Naive B cell (primary cell): ENCODE data around the gene GAPVD1. TPM values are rescaled to one million over a fixed set of nuclear protein-coding genes. Genes with fewer than 3 reads are reported as not detected.

Experiments used
- ATAC-seq, 2 donors: fragments of 150-1000 bp; cut with Tn5 transposase; 2 replicates each; pipeline ENCODE4 v1.10.0; 2021; ENCODE audit warnings: low read depth in 2 of 2, mild to moderate bottlenecking in 2 of 2, moderate library complexity in 2 of 2
- DNase-seq: peaks from one replicate; pipeline ENCODE4 v3.0.0; 2022
- H3K27ac Mint-ChIP-seq, 6 donors: one replicate each; pipeline ENCODE4 v1.8.0; 2020 to 2022; ENCODE audit warnings: mild to moderate bottlenecking in 6 of 6, mixed read lengths in 6 of 6, moderate library complexity in 5 of 6, inconsistent platforms in 2 of 6
- H3K27me3 Mint-ChIP-seq, 3 donors: one replicate each; pipeline ENCODE4 v1.8.0; 2021 to 2022; ENCODE audit warnings: mixed read lengths in 3 of 3, mild to moderate bottlenecking in 1 of 3
- H3K36me3 Mint-ChIP-seq, 2 donors: one replicate each; pipeline ENCODE4 v1.8.0; 2020 to 2022; ENCODE audit warnings: mixed read lengths in 2 of 2, inconsistent platforms in 1 of 2, mild to moderate bottlenecking in 1 of 2
- H3K4me1 Mint-ChIP-seq, 3 donors: one replicate each; pipeline ENCODE4 v1.8.0; 2020 to 2022; ENCODE audit warnings: mixed read lengths in 3 of 3, inconsistent platforms in 1 of 3, mild to moderate bottlenecking in 1 of 3, moderate library complexity in 1 of 3
- H3K4me3 Mint-ChIP-seq, 8 donors: one replicate each; pipeline ENCODE4 v1.8.0; 2020 to 2022; ENCODE audit warnings: mild to moderate bottlenecking in 8 of 8, mixed read lengths in 8 of 8, moderate library complexity in 8 of 8, inconsistent platforms in 2 of 8
- H3K9me3 Mint-ChIP-seq, 7 donors: one replicate each; pipeline ENCODE4 v1.8.0; 2020 to 2022; ENCODE audit warnings: mixed read lengths in 7 of 7, mild to moderate bottlenecking in 5 of 7, inconsistent platforms in 2 of 7, moderate library complexity in 1 of 7
- polyA plus RNA-seq, 6 donors: library from polyadenylated mRNA; unstranded; fragments of 300-500 nt; fragmentation: Illumina TruSeq; gene quantifications; one replicate each; pipeline ENCODE4 v1.2.3, GENCODE V29; 2021; ENCODE audit warnings: low read depth in 6 of 6

Gene GAPVD1
- polyA plus RNA-seq, 6 donors from 2014 or later: 28.4 to 64.9 (median 39.0) TPM

GRCh38 chr9:125410522-125410894, 148.9 kb downstream of the GAPVD1 start:
- ATAC-seq (no peak), DNase-seq (no peak)
- Mint-ChIP-seq H3K4me3 (peak overlapping the region in 3 of 8 donors; percentile 80 to 92 (median 81)), H3K27me3 (peaks cover 15 to 37% (median 28%) of the 10 kb centered on the region in 3 donors), H3K27ac (peak overlapping the region in 1 of 6 donors; percentile 95), H3K9me3 (no peaks in the 10 kb centered on the region), H3K4me1 (peaks cover 16 to 24% (median 19%) of the 10 kb centered on the region in 3 donors), H3K36me3 (no peaks in the 10 kb centered on the region)

GRCh38 chr9:125411171-125411756, 149.6 kb downstream of the GAPVD1 start:
- no peak for DNase-seq
- Mint-ChIP-seq H3K9me3 (no peaks in the 10 kb centered on the region), H3K4me1 (peaks cover 16 to 24% (median 19%) of the 10 kb centered on the region in 3 donors), H3K36me3 (no peaks in the 10 kb centered on the region), H3K27ac (peak overlapping the region in 1 of 6 donors; percentile 34), H3K27me3 (peaks cover 12 to 32% (median 28%) of the 10 kb centered on the region in 3 donors), H3K4me3 (peak overlapping the region in 6 of 8 donors; percentile 17 to 66 (median 39))
- no peak for ATAC-seq

- peaks cover 10 to 25% (median 24%) of the 10 kb centered on the region in 3 donors for H3K27me3 Mint-ChIP-seq
- H3K4me3 Mint-ChIP-seq: no peak overlapping the region
- peaks cover 16 to 23% (median 19%) of the 10 kb centered on the region in 3 donors for H3K4me1 Mint-ChIP-seq
- no peaks in the 10 kb centered on the region for H3K9me3 Mint-ChIP-seq
- H3K36me3 Mint-ChIP-seq: no peaks in the 10 kb centered on the region
- DNase-seq (no peak), ATAC-seq (no peak)
- H3K27ac Mint-ChIP-seq: peak overlapping the region in 1 of 6 donors; percentile 27
These were observed 150.5 kb downstream of the GAPVD1 start for GRCh38 chr9:125412166-125412565.

- Mint-ChIP-seq H3K27ac (peak overlapping the region in 1 of 6 donors; percentile 47), H3K4me3 (peak overlapping the region in 1 of 8 donors; percentile 12), H3K27me3 (peaks cover 10 to 18% (median 18%) of the 10 kb centered on the region in 3 donors), H3K36me3 (no peaks in the 10 kb centered on the region), H3K4me1 (peaks cover 10 to 14% (median 12%) of the 10 kb centered on the region in 3 donors), H3K9me3 (no peaks in the 10 kb centered on the region)
- ATAC-seq (no peak), DNase-seq (no peak)
These were observed 152.0 kb downstream of the GAPVD1 start for GRCh38 chr9:125413579-125413978.

- Mint-ChIP-seq H3K27me3 (no peaks in the 10 kb centered on the region), H3K27ac (peak overlapping the region in 1 of 6 donors; percentile 22), H3K4me3 (no peak overlapping the region), H3K9me3 (no peaks in the 10 kb centered on the region), H3K36me3 (no peaks in the 10 kb centered on the region), H3K4me1 (no peaks in the 10 kb centered on the region)
- DNase-seq (no peak), ATAC-seq (no peak)
These were observed 154.2 kb downstream of the GAPVD1 start for GRCh38 chr9:125415583-125416460.

- no peak for DNase-seq
- no peaks in the 10 kb centered on the region for H3K27me3 Mint-ChIP-seq
- H3K4me3 Mint-ChIP-seq: peak overlapping the region in 1 of 8 donors; percentile 22
- no peaks in the 10 kb centered on the region for H3K36me3 Mint-ChIP-seq
- H3K27ac Mint-ChIP-seq: no peak overlapping the region
- peaks cover 0 to 2% (median 0%) of the 10 kb centered on the region in 7 donors for H3K9me3 Mint-ChIP-seq
- no peaks in the 10 kb centered on the region for H3K4me1 Mint-ChIP-seq
- ATAC-seq: no peak
These were observed 154.9 kb downstream of the GAPVD1 start for GRCh38 chr9:125416517-125416916.

Other genes with a start within 250 kb of the GAPVD1 start
- 1 to 10 TPM; 1.8 to 8.3 (median 2.7) TPM for gene SCAI, start 118.3 kb upstream of the GAPVD1 start, polyA plus RNA-seq
- gene PPP6C, start 72.0 kb upstream of the GAPVD1 start, polyA plus RNA-seq: 10 to 100 TPM; 48.5 to 59.8 (median 56.6) TPM
- 10 to 100 TPM in 5 of 6 donors, 1 to 10 TPM in 1; 6.8 to 18.6 (median 14.1) TPM for gene RABEPK, start 61.3 kb upstream of the GAPVD1 start, polyA plus RNA-seq
- gene HSPA5, start 20.5 kb upstream of the GAPVD1 start, polyA plus RNA-seq: 100 to 1,000 TPM; 106 to 189 (median 126) TPM